H9 (cell line): ENCODE data around the gene MED23. TPM values are rescaled to one million over a fixed set of nuclear protein-coding genes. Genes with fewer than 3 reads are reported as not detected.

ENCODE experiments used
- DNase-seq: peaks from one replicate; pipeline ENCODE4 v3.0.0-alpha.2; 2017
- H2AFZ ChIP-seq: one replicate; pipeline ENCODE4 v1.6.1; 2013; ENCODE audit warnings: mild to moderate bottlenecking, low read length, control low read depth, moderate library complexity
- H2AK5ac ChIP-seq: 2 replicates; pipeline ENCODE4 v1.6.1; 2013; ENCODE audit warnings: low read length, control low read depth, mixed read lengths; ENCODE audit not compliant: insufficient read length
- H2BK120ac ChIP-seq: one replicate; pipeline ENCODE4 v1.6.1; 2013; ENCODE audit warnings: low read depth, mild to moderate bottlenecking, low read length, control low read depth, inconsistent platforms; ENCODE audit not compliant: poor library complexity, severe bottlenecking
- H2BK12ac ChIP-seq: 2 replicates; pipeline ENCODE4 v1.6.1; 2013; ENCODE audit warnings: low read length, control low read depth, mixed read lengths, low read depth; ENCODE audit not compliant: insufficient read length
- H2BK15ac ChIP-seq: 2 replicates; pipeline ENCODE4 v1.6.1; 2013; ENCODE audit warnings: low read depth, low read length, control low read depth
- H2BK20ac ChIP-seq: one replicate; pipeline ENCODE4 v1.6.1; 2013; ENCODE audit warnings: low read depth, mild to moderate bottlenecking, low read length, control low read depth, inconsistent platforms; ENCODE audit not compliant: poor library complexity, severe bottlenecking
- H2BK5ac ChIP-seq: 2 replicates; pipeline ENCODE4 v1.6.1; 2013; ENCODE audit warnings: low read length, control low read depth, mixed read lengths; ENCODE audit not compliant: insufficient read length
- H3K14ac ChIP-seq: 2 replicates; pipeline ENCODE4 v1.6.1; 2013; ENCODE audit warnings: low read length, control low read depth; ENCODE audit not compliant: insufficient read depth
- H3K18ac ChIP-seq: 2 replicates; pipeline ENCODE4 v1.6.1; 2013; ENCODE audit warnings: low read depth, mild to moderate bottlenecking, mixed read lengths, low read length, control low read depth; ENCODE audit not compliant: insufficient read length
- H3K23ac ChIP-seq: 2 replicates; pipeline ENCODE4 v1.6.1; 2013; ENCODE audit warnings: low read length, control low read depth, mixed read lengths, low read depth; ENCODE audit not compliant: insufficient read length
- H3K23me2 ChIP-seq: 2 replicates; pipeline ENCODE4 v1.6.1; 2013; ENCODE audit warnings: low read depth, mild to moderate bottlenecking, mixed read lengths, low read length, control low read depth; ENCODE audit not compliant: insufficient read length, poor library complexity, severe bottlenecking
- H3K27ac ChIP-seq: 2 replicates; pipeline ENCODE4 v1.5.1; 2013; ENCODE audit warnings: low read length, control low read depth, mixed read lengths, low read depth; ENCODE audit not compliant: insufficient read length
- H3K27me3 ChIP-seq: 2 replicates; pipeline ENCODE4 v1.6.1; 2013; ENCODE audit warnings: low read length, control low read depth, inconsistent platforms; ENCODE audit not compliant: insufficient read depth
- H3K4ac ChIP-seq: 2 replicates; pipeline ENCODE4 v1.6.1; 2013; ENCODE audit warnings: low read depth, mild to moderate bottlenecking, control low read depth, inconsistent platforms, low read length, moderate library complexity
- H3K4me1 ChIP-seq: 2 replicates; pipeline ENCODE4 v1.6.1; 2013; ENCODE audit warnings: low read length, control low read depth, inconsistent platforms; ENCODE audit not compliant: insufficient read depth
- H3K4me2 ChIP-seq: 2 replicates; pipeline ENCODE4 v1.6.1; 2013; ENCODE audit warnings: low read length, control low read depth, mixed read lengths; ENCODE audit not compliant: insufficient read length, insufficient read depth
- H3K56ac ChIP-seq: 2 replicates; pipeline ENCODE4 v1.6.1; 2013; ENCODE audit warnings: low read depth, mild to moderate bottlenecking, mixed read lengths, low read length, control low read depth; ENCODE audit not compliant: insufficient read length
- H3K79me1 ChIP-seq: 2 replicates; pipeline ENCODE4 v1.6.1; 2013; ENCODE audit warnings: low read depth, mild to moderate bottlenecking, moderate library complexity, low read length, control low read depth, inconsistent platforms; ENCODE audit not compliant: insufficient read depth, poor library complexity, severe bottlenecking
- H3K79me2 ChIP-seq: 2 replicates; pipeline ENCODE4 v1.6.1; 2013; ENCODE audit warnings: low read length, control low read depth, inconsistent platforms; ENCODE audit not compliant: insufficient read depth
- H3K9ac ChIP-seq: 2 replicates; pipeline ENCODE4 v1.6.1; 2013; ENCODE audit warnings: low read length, control low read depth, mixed read lengths; ENCODE audit not compliant: insufficient read length; ENCODE audit errors: extremely low read depth
- H3K9me3 ChIP-seq: one replicate; pipeline ENCODE4 v1.6.1; 2013; ENCODE audit warnings: low read depth, low read length, inconsistent platforms; ENCODE audit not compliant: control insufficient read depth
- H3T11ph ChIP-seq: one replicate; pipeline ENCODE4 v1.6.1; 2013; ENCODE audit warnings: mild to moderate bottlenecking, low read length, control low read depth, inconsistent platforms
- H4K20me1 ChIP-seq: one replicate; pipeline ENCODE4 v1.6.1; 2013; ENCODE audit not compliant: control insufficient read depth, insufficient read length, insufficient read depth
- H4K5ac ChIP-seq: 2 replicates; pipeline ENCODE4 v1.6.1; 2013; ENCODE audit warnings: low read depth, mild to moderate bottlenecking, mixed read lengths, low read length, control low read depth; ENCODE audit not compliant: insufficient read length
- H4K8ac ChIP-seq: replicated peaks from 2 replicates; pipeline ENCODE4 v1.6.1; 2013; ENCODE audit warnings: low read length, control low read depth, mixed read lengths, low read depth; ENCODE audit not compliant: insufficient read length
- H4K91ac ChIP-seq: 2 replicates; pipeline ENCODE4 v1.6.1; 2013; ENCODE audit warnings: low read depth, mild to moderate bottlenecking, moderate library complexity, mixed read lengths, low read length, control low read depth; ENCODE audit not compliant: insufficient read length
- H3K27ac Mint-ChIP-seq, 3 experiments: 2 replicates in 2 of 3; 3 replicates in 1 of 3; pipeline ENCODE4 v1.8.0; 2020 to 2021; ENCODE audit warnings: mixed read lengths in 3 of 3, mild to moderate bottlenecking in 1 of 3, moderate library complexity in 1 of 3
- H3K27me3 Mint-ChIP-seq: 2 replicates; pipeline ENCODE4 v1.8.0; 2021; ENCODE audit warnings: low read depth, mild to moderate bottlenecking, moderate library complexity, mixed read lengths
- H3K36me3 Mint-ChIP-seq, 3 experiments: 2 replicates in 2 of 3; 3 replicates in 1 of 3; pipeline ENCODE4 v1.8.0; 2020 to 2021; ENCODE audit warnings: low read depth in 3 of 3, mixed read lengths in 3 of 3; ENCODE audit not compliant: insufficient read depth in 1 of 3
- H3K4me1 Mint-ChIP-seq, 2 experiments: 2 replicates each; pipeline ENCODE4 v1.8.0; 2020; ENCODE audit warnings: mixed read lengths in 2 of 2
- H3K4me3 Mint-ChIP-seq, 2 experiments: 2 replicates in 1 of 2; 3 replicates in 1 of 2; pipeline ENCODE4 v1.8.0; 2020 to 2021; ENCODE audit warnings: mild to moderate bottlenecking in 2 of 2, mixed read lengths in 2 of 2, moderate library complexity in 1 of 2
- H3K9me3 Mint-ChIP-seq, 2 experiments: 2 replicates in 1 of 2; 3 replicates in 1 of 2; pipeline ENCODE4 v1.8.0; 2020; ENCODE audit warnings: mild to moderate bottlenecking in 2 of 2, mixed read lengths in 2 of 2, moderate library complexity in 1 of 2
- WGBS: extraction: QIAGEN DNeasy Blood & Tissue Kit; methylation state at CpG from one replicate; pipeline ENCODE4 v1.1.7; 2013; ENCODE audit warnings: missing lambda C conversion rate, low lambda C conversion rate, mixed read lengths; ENCODE audit not compliant: insufficient read length; ENCODE audit errors: extremely low coverage; 5-methylcytosine and 5-hydroxymethylcytosine counted together
- total RNA-seq: library from RNA; stranded (reverse); gene quantifications from 2 replicates; pipeline ENCODE4 v1.2.1, GENCODE V29; 2021
- TF ChIP-seq, protein P1 (sequence below): fragments of 200-600 bp; sonication (generic); conservative IDR thresholded peaks from 3 replicates; pipeline ENCODE4 v1.8.0; 2021; ENCODE audit warnings: antibody characterized with exemption, mild to moderate bottlenecking

MED23 gene
- total RNA-seq, 1 experiment from 2014 or later: 16.2 TPM

- Histone ChIP-seq H3K4me2 (no peak overlapping the region), H2BK12ac (no peak overlapping the region), H3K9me3 (no peaks in the 10 kb centered on the region), H3K4me1 (no peaks in the 10 kb centered on the region), H3K79me2 (no peaks in the 10 kb centered on the region), H2AFZ (no peak overlapping the region), H3K4ac (no peak overlapping the region), H3K14ac (no peak overlapping the region), H3K79me1 (no peaks in the 10 kb centered on the region), H4K91ac (no peak overlapping the region), H3K18ac (no peak overlapping the region), H3K23me2 (no peaks in the 10 kb centered on the region), H3K56ac (no peak overlapping the region), H2BK5ac (no peak overlapping the region), H2BK20ac (no peak overlapping the region), H4K5ac (no peak overlapping the region), H2BK120ac (no peak overlapping the region), H2AK5ac (no peak overlapping the region), H3K9ac (no peak overlapping the region), H3K27me3 (no peaks in the 10 kb centered on the region), H4K8ac (no peak overlapping the region), H4K20me1 (no peaks in the 10 kb centered on the region), H3T11ph (no peak overlapping the region), H2BK15ac (no peak overlapping the region), H3K27ac (no peak overlapping the region), H3K23ac (no peak overlapping the region)
- DNase-seq: no peak
- H3K4me1 Mint-ChIP-seq: no peaks in the 10 kb centered on the region
- H3K27me3 Mint-ChIP-seq: no peaks in the 10 kb centered on the region
- no CpG with 5 or more reads among the region's 5 CpGs for WGBS
- TF ChIP-seq, protein P1, sequence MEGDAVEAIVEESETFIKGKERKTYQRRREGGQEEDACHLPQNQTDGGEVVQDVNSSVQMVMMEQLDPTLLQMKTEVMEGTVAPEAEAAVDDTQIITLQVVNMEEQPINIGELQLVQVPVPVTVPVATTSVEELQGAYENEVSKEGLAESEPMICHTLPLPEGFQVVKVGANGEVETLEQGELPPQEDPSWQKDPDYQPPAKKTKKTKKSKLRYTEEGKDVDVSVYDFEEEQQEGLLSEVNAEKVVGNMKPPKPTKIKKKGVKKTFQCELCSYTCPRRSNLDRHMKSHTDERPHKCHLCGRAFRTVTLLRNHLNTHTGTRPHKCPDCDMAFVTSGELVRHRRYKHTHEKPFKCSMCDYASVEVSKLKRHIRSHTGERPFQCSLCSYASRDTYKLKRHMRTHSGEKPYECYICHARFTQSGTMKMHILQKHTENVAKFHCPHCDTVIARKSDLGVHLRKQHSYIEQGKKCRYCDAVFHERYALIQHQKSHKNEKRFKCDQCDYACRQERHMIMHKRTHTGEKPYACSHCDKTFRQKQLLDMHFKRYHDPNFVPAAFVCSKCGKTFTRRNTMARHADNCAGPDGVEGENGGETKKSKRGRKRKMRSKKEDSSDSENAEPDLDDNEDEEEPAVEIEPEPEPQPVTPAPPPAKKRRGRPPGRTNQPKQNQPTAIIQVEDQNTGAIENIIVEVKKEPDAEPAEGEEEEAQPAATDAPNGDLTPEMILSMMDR: no peak
- no peaks in the 10 kb centered on the region for H3K9me3 Mint-ChIP-seq
- peaks cover 0 to 49% (median 25%) of the 10 kb centered on the region in 3 experiments; a peak in 5 of 7 replicates for H3K36me3 Mint-ChIP-seq
- no peak overlapping the region for H3K27ac Mint-ChIP-seq
- H3K4me3 Mint-ChIP-seq: no peak overlapping the region
These were observed 14.6 kb downstream of the MED23 start for GRCh38 chr6:131613296-131613925.
